ENCODE results near the gene CACFD1.
A peak's percentile ranks its signal among the peaks of the same experiment; 100 is the strongest.

CACFD1 gene

GRCh38 chr9:133487331-133487725 lies 27.6 kb downstream of the CACFD1 start:
- Histone ChIP-seq H3K4me1 (peaks cover 34 to 59% (median 44%) of the 10 kb centered on the region in 10 experiments), H3K27ac (peak overlapping the region in 4 of 11 experiments; percentile 24 to 66 (median 37); a peak in 4 of 22 replicates), H3K27me3 (no peaks in the 10 kb centered on the region; a peak in 1 of 22 replicates), H3K9ac (peak overlapping the region in 8 of 11 experiments; percentile 19 to 54 (median 31); a peak in 7 of 22 replicates), H3K36me3 (no peaks in the 10 kb centered on the region), H3K4me2 (peak overlapping the region; percentile 29 to 79 (median 44); a peak in 17 of 22 replicates), H3K4me3 (no peak overlapping the region), H3K9me3 (replicated peaks in 1 of 11) (no peaks in the 10 kb centered on the region), H4K20me1 (no peaks in the 10 kb centered on the region)
- TF ChIP-seq Cebpa-rat (IDR thresholded peaks at IDR 0.05), result no peak

DNA sequence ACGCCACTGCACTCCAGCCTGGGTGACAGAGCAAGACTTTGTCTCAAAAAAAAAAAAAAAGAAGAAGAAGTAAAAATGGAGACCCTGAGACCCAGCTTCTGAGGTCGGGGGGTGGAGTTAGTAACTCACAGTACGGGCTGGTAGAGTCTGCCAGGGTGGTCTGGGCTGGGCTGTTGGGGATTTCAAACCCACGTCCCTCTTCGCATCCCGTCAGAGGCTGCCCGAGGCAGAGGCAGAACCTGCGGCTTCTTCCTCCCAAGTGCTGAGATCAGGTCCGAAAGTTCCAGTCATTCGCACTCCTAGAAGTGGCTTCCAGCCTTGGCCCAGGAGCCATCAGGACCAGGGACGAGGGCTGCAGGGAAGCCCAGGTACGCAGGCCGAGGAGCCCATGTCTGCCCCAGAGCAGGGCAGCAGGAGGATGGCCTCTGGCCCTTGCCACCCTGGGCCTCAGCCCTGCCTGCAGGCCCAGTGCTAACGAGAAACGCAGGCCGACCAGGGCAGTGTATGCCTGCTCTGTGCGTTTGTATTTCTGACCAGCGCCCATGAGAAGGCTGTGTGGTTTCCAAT lies 29.0 kb downstream of the CACFD1 start:
- Histone ChIP-seq H3K4me3 (no peak overlapping the region), H3K4me2 (peak overlapping the region in 1 of 11 experiments; percentile 79; a peak in 2 of 22 replicates), H4K20me1 (no peaks in the 10 kb centered on the region), H3K27ac (no peak overlapping the region), H3K4me1 (peaks cover 38 to 63% (median 47%) of the 10 kb centered on the region in 10 experiments), H3K36me3 (no peaks in the 10 kb centered on the region), H3K9me3 (replicated peaks in 1 of 11) (no peaks in the 10 kb centered on the region), H3K27me3 (no peaks in the 10 kb centered on the region; a peak in 1 of 22 replicates), H3K9ac (0 out of 22 replicates have a peak overlapping the region, but pooled peaks of 1 of the 11 experiments have one; percentile 3)
- no peak for TF ChIP-seq Cebpa-rat (IDR thresholded peaks at IDR 0.05)

GRCh38 chr9:133489253-133490190 lies 29.7 kb downstream of the CACFD1 start:
- no peaks in the 10 kb centered on the region for H3K9me3 ChIP-seq (replicated peaks in 1 of 11)
- H3K9ac ChIP-seq, result 0 out of 22 replicates have a peak overlapping the region, but pooled peaks of 1 of the 11 experiments have one; percentile 3
- H3K27ac ChIP-seq, result no peak overlapping the region
- peaks cover 34 to 60% (median 44%) of the 10 kb centered on the region in 10 experiments for H3K4me1 ChIP-seq
- H4K20me1 ChIP-seq, result no peaks in the 10 kb centered on the region
- no peak overlapping the region for H3K4me2 ChIP-seq
- H3K36me3 ChIP-seq, result no peaks in the 10 kb centered on the region
- no peak overlapping the region for H3K4me3 ChIP-seq
- no peaks in the 10 kb centered on the region for H3K27me3 ChIP-seq
- no peak for TF ChIP-seq Cebpa-rat (IDR thresholded peaks at IDR 0.05)

DNA sequence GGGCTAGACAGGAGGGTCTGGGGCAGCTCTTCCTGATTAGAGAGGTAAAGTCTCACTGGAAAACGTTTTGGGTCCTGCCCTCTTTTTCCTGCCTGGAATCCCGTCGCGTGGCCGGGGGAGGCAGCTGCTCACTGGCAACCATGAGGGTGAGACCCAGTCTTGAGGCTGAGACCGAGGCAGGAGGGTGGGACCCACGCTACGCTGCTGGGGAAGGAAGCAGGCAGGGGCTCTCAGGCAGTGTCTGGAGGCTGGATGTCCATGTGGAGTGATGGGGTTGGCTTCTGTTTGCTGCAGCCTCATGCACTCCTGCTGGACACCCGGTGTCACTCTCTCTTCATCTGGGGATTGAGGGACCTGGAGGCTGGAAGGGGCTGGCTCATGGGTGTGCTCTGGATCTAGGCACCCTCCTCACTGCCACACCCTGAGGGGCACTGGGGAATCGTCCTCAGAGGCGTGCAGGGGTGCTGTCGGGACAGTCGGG lies 30.5 kb downstream of the CACFD1 start:
- TF ChIP-seq Cebpa-rat (IDR thresholded peaks at IDR 0.05), result no peak
- Histone ChIP-seq H4K20me1 (no peaks in the 10 kb centered on the region), H3K27ac (no peak overlapping the region), H3K4me3 (no peak overlapping the region), H3K36me3 (no peaks in the 10 kb centered on the region), H3K4me2 (no peak overlapping the region), H3K9ac (no peak overlapping the region), H3K27me3 (no peaks in the 10 kb centered on the region), H3K4me1 (peaks cover 27 to 53% (median 37%) of the 10 kb centered on the region in 10 experiments), H3K9me3 (replicated peaks in 1 of 11) (no peaks in the 10 kb centered on the region)

GRCh38 chr9:133490865-133491655 lies 31.3 kb downstream of the CACFD1 start:
- H3K27ac ChIP-seq, result no peak overlapping the region
- H3K4me1 ChIP-seq, result peaks cover 21 to 45% (median 31%) of the 10 kb centered on the region in 10 experiments
- H3K27me3 ChIP-seq, result no peaks in the 10 kb centered on the region
- H3K9me3 ChIP-seq (replicated peaks in 1 of 11), result no peaks in the 10 kb centered on the region
- peak overlapping the region in 4 of 11 experiments; percentile 6 to 29 (median 17); a peak in 2 of 22 replicates for H3K4me2 ChIP-seq
- no peaks in the 10 kb centered on the region for H3K36me3 ChIP-seq
- TF ChIP-seq Cebpa-rat (IDR thresholded peaks at IDR 0.05), result no peak
- H3K4me3 ChIP-seq, result no peak overlapping the region
- no peaks in the 10 kb centered on the region for H4K20me1 ChIP-seq
- H3K9ac ChIP-seq, result no peak overlapping the region

DNA sequence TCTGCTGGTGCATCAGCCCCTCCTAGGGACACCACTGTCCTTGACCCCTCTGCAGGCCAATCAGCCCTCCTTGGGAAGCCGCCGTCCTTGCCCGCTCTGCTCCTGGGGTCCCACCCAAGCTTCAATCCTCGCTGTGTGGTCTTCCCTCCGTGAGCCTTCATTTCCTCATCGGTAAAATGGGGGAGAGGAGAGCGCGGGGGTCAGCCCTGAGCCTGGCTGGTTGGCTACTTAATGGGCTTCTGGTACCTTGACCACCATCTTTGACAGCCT lies 31.8 kb downstream of the CACFD1 start:
- H3K27me3 ChIP-seq, result no peaks in the 10 kb centered on the region

DNA sequence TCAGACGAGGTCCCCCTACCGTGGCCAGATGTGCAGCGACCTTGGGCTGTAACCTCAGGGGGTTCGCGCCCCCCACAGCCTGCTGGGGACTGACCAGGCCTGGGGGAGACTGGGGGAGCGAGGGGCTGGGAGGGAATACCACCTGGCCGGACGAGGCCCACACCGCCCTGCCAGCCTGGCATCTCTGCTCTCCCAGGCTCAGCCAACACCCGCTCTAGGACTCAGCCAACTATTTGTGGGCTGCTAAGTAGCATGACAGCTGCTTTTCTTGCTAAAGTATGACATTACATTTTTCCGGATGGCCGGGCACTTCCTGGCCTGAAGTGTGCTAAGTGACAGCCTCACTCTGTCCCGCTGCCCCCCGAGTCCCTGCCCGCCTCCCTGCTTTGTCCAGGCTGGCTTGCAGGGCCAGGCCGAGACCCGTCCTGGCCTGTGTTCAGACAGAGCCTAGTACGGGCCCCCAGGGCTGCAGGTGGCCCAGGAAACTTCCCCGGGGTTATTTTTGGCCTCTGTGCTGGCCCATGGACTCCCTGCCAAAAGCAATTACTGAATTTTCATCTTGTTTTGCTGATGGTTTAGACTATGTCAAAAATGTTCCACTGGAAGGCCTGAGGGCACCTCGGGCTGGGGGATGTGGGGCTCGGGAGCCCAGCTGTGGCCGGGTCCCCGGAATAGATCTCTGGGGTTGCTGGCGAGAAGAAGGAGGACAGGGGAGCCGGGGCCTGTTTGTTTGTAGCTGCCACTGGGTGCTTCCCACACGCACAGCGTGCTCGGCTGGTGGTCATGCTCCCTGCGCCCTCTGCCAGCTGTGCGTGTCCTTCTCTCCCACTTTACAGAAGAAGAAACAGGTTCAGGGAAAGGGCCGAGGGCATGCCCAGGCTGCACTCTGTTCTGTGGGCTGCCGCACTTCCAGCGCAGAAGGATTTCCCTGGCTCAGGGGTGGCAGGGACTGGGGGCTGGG lies 32.6 kb downstream of the CACFD1 start:
- H3K4me3 ChIP-seq, result no peak overlapping the region
- no peaks in the 10 kb centered on the region for H3K9me3 ChIP-seq (replicated peaks in 1 of 11)
- H3K4me1 ChIP-seq, result peaks cover 20 to 46% (median 31%) of the 10 kb centered on the region in 10 experiments
- 0 out of 22 replicates have a peak overlapping the region, but pooled peaks of 1 of the 11 experiments have one; percentile 15 for H3K27ac ChIP-seq
- H4K20me1 ChIP-seq, result no peaks in the 10 kb centered on the region
- H3K4me2 ChIP-seq, result peak overlapping the region in 7 of 11 experiments; percentile 14 to 29 (median 20); a peak in 8 of 22 replicates
- no peaks in the 10 kb centered on the region for H3K36me3 ChIP-seq
- H3K9ac ChIP-seq, result peak overlapping the region in 4 of 11 experiments; percentile 28 to 44 (median 30); a peak in 5 of 22 replicates
- no peak for TF ChIP-seq Cebpa-rat (IDR thresholded peaks at IDR 0.05)
- H3K27me3 ChIP-seq, result no peaks in the 10 kb centered on the region

More for the DNA sequence above, 31.8 kb downstream of the CACFD1 start:
- Histone ChIP-seq H3K27ac (no peak overlapping the region), H3K9ac (no peak overlapping the region), H3K4me1 (peaks cover 22 to 46% (median 31%) of the 10 kb centered on the region in 10 experiments), H3K36me3 (no peaks in the 10 kb centered on the region), H3K4me3 (no peak overlapping the region), H3K9me3 (replicated peaks in 1 of 11) (no peaks in the 10 kb centered on the region), H3K4me2 (peak overlapping the region in 3 of 11 experiments; percentile 20 to 29 (median 20); a peak in 2 of 22 replicates), H4K20me1 (no peaks in the 10 kb centered on the region)
- no peak for TF ChIP-seq Cebpa-rat (IDR thresholded peaks at IDR 0.05)

- H4K20me1 ChIP-seq, result no peaks in the 10 kb centered on the region
- no peak overlapping the region for H3K27ac ChIP-seq
- no peaks in the 10 kb centered on the region for H3K9me3 ChIP-seq (replicated peaks in 1 of 11)
- H3K4me3 ChIP-seq, result no peak overlapping the region
- no peaks in the 10 kb centered on the region for H3K27me3 ChIP-seq
- H3K4me2 ChIP-seq, result no peak overlapping the region
- peak overlapping the region in 1 of 11 experiments; percentile 26; a peak in 1 of 22 replicates for H3K9ac ChIP-seq
- peaks cover 11 to 35% (median 22%) of the 10 kb centered on the region in 10 experiments for H3K4me1 ChIP-seq
- TF ChIP-seq Cebpa-rat (IDR thresholded peaks at IDR 0.05), result no peak
- H3K36me3 ChIP-seq, result no peaks in the 10 kb centered on the region
Observed at GRCh38 chr9:133493428-133493827, 33.6 kb downstream of the CACFD1 start.
